B cell (primary cell): Measurements from ENCODE around the gene CRACR2A. TPM values are rescaled to one million over a fixed set of nuclear protein-coding genes. Genes with fewer than 3 reads are reported as not detected.

Experiments
- ATAC-seq: fragments of 200-7000 bp; cut with Tn5 transposase; one replicate; pipeline ENCODE4 v1.10.0; 2021; ENCODE audit warnings: low read depth, mild to moderate bottlenecking, moderate number of reproducible peaks, moderate library complexity
- CTCF ChIA-PET: fragments of 350-600 bp; sonication (Branson Sonifier 250); formaldehyde crosslinking; loops from one replicate; lab custom pipeline; 2021; ENCODE audit warnings: antibody characterized with exemption, inconsistent platforms; lab: Charles Lee
- POLR2A ChIA-PET: fragments of 350-600 bp; sonication (Branson Sonifier 250); formaldehyde crosslinking; loops from one replicate; lab custom pipeline; 2021; ENCODE audit warnings: antibody characterized with exemption; lab: Charles Lee
- DNase-seq: peaks from one replicate; pipeline ENCODE4 v3.0.0; 2013
- H2AFZ ChIP-seq: 2 replicates; pipeline ENCODE4 v1.6.1; 2012; ENCODE audit warnings: mild to moderate bottlenecking, low read depth, low read length; ENCODE audit not compliant: insufficient read depth, poor library complexity, severe bottlenecking
- H3K27ac ChIP-seq, 2 donors: 1 replicate in 1 of 2; 2 replicates in 1 of 2; pipeline ENCODE4 v1.5.1; 2012 to 2013; ENCODE audit warnings: low read length in 2 of 2, mild to moderate bottlenecking in 2 of 2, moderate library complexity in 1 of 2
- H3K27me3 ChIP-seq, 4 experiments: fragments of 200-600 bp in 1 of 4; sonication (generic) in 1 of 4; replicated peaks in 1 of 4; 1 replicate in 2 of 4; 2 replicates in 2 of 4; pipeline versions ENCODE4 v1.6.1 to v1.7.0; 2013 to 2016; ENCODE audit warnings: low read length in 3 of 4, mild to moderate bottlenecking in 2 of 4, mixed read lengths in 1 of 4, moderate library complexity in 1 of 4; ENCODE audit not compliant: insufficient read depth in 4 of 4, control insufficient read depth in 3 of 4; ENCODE audit errors: control extremely low read depth in 1 of 4
- H3K36me3 ChIP-seq, 2 experiments: replicated peaks in 1 of 2; 1 replicate in 1 of 2; 2 replicates in 1 of 2; pipeline versions ENCODE4 v1.6.1 to v1.7.1; 2013; ENCODE audit warnings: low read length in 1 of 2; ENCODE audit not compliant: insufficient read depth in 2 of 2, control insufficient read depth in 1 of 2; ENCODE audit errors: control extremely low read depth in 1 of 2, extremely low read depth in 1 of 2
- H3K4me1 ChIP-seq, 2 donors: fragments of 200-600 bp in 1 of 2; sonication (generic) in 1 of 2; 1 replicate in 1 of 2; 2 replicates in 1 of 2; pipeline versions ENCODE4 v1.5.1 to v1.6.1; 2013 to 2017; ENCODE audit warnings: low read length in 2 of 2; ENCODE audit not compliant: control insufficient read depth in 2 of 2, insufficient read depth in 2 of 2
- H3K4me2 ChIP-seq: replicated peaks from 2 replicates; pipeline ENCODE3; 2012; ENCODE audit warnings: mild to moderate bottlenecking, low read depth, low read length; ENCODE audit not compliant: poor library complexity, severe bottlenecking
- H3K4me3 ChIP-seq, 5 experiments: fragments of 200-600 bp in 1 of 5; sonication (generic) in 1 of 5; 1 replicate in 3 of 5; 2 replicates in 2 of 5; pipeline versions ENCODE4 v1.5.1 to v1.7.0; 2011 to 2016; ENCODE audit warnings: low read length in 4 of 5, mild to moderate bottlenecking in 4 of 5, low read depth in 2 of 5, control low read depth in 1 of 5, moderate library complexity in 1 of 5; ENCODE audit not compliant: insufficient read depth in 1 of 5; ENCODE audit errors: control extremely low read depth in 1 of 5, extremely low read depth in 1 of 5
- H3K79me2 ChIP-seq: fragments of 200-600 bp; sonication (generic); one replicate; pipeline ENCODE4 v1.6.0; 2016; ENCODE audit warnings: low read length; ENCODE audit not compliant: control insufficient read depth, insufficient read depth
- H3K9ac ChIP-seq: fragments of 200-600 bp; sonication (generic); 2 replicates; pipeline ENCODE4 v1.6.1; 2017; ENCODE audit warnings: mild to moderate bottlenecking, low read length, moderate library complexity
- H3K9me3 ChIP-seq, 3 donors: one replicate each; pipeline versions ENCODE4 v1.6.1 to v1.7.1; 2013; ENCODE audit warnings: low read length in 2 of 3; ENCODE audit not compliant: control insufficient read depth in 2 of 3, insufficient read depth in 1 of 3; ENCODE audit errors: control extremely low read depth in 1 of 3
- H4K20me1 ChIP-seq: 2 replicates; pipeline ENCODE4 v1.6.0; 2012; ENCODE audit warnings: mild to moderate bottlenecking, low read length; ENCODE audit not compliant: insufficient read depth, control insufficient read depth, poor library complexity, severe bottlenecking
- H3K27ac Mint-ChIP-seq: one replicate; pipeline ENCODE4 v1.8.0; 2021; ENCODE audit warnings: mixed read lengths
- H3K27me3 Mint-ChIP-seq: one replicate; pipeline ENCODE4 v1.8.0; 2021; ENCODE audit warnings: mixed read lengths
- H3K4me1 Mint-ChIP-seq: one replicate; pipeline ENCODE4 v1.8.0; 2021; ENCODE audit warnings: mixed read lengths
- H3K4me3 Mint-ChIP-seq: one replicate; pipeline ENCODE4 v1.8.0; 2021; ENCODE audit warnings: mixed read lengths
- H3K9me3 Mint-ChIP-seq: one replicate; pipeline ENCODE4 v1.8.0; 2022; ENCODE audit warnings: mixed read lengths; ENCODE audit not compliant: insufficient read depth
- EZH2 ChIP-seq: IDR thresholded peaks from 2 replicates; pipeline ENCODE4 v1.6.1; 2012; ENCODE audit warnings: borderline replicate concordance, low read depth, mild to moderate bottlenecking, moderate library complexity, low read length; ENCODE audit not compliant: insufficient read depth, poor library complexity, severe bottlenecking
- WGBS: methylation state at CpG from one replicate; pipeline ENCODE4 v1.1.5; 2013; ENCODE audit warnings: missing lambda C conversion rate; ENCODE audit not compliant: insufficient coverage; 5-methylcytosine and 5-hydroxymethylcytosine counted together
- intact Hi-C: fragments of 100-400 bp; cut with micrococcal nuclease; formaldehyde crosslinking; loops from one replicate; pipeline ENCODE4 v1.10.0; 2022
- polyA plus RNA-seq: library from polyadenylated mRNA; depleted of rRNA; stranded (reverse); fragments of >200 nt; gene quantifications from 2 replicates; pipeline ENCODE4 v1.2.3, GENCODE V29; 2012
- total RNA-seq, 2 donors: library from RNA; stranded (reverse); fragments of 120-200 nt in 1 of 2; gene quantifications; 1 replicate in 1 of 2; 2 replicates in 1 of 2; pipeline versions ENCODE4 v1.2.3 to v1.2.4, GENCODE V29; 2013 to 2022
- TF ChIP-seq, protein P1 (sequence below): fragments of 200-600 bp; IDR thresholded peaks from one replicate; pipeline ENCODE4 v1.8.0; 2022; ENCODE audit warnings: antibody characterized with exemption, mild to moderate bottlenecking

The CRACR2A gene
- total and polyA plus RNA-seq, 2 donors (not counting 1 experiment from before 2014, with no cell fraction given) = 15.2 to 26.1 TPM

DNA sequence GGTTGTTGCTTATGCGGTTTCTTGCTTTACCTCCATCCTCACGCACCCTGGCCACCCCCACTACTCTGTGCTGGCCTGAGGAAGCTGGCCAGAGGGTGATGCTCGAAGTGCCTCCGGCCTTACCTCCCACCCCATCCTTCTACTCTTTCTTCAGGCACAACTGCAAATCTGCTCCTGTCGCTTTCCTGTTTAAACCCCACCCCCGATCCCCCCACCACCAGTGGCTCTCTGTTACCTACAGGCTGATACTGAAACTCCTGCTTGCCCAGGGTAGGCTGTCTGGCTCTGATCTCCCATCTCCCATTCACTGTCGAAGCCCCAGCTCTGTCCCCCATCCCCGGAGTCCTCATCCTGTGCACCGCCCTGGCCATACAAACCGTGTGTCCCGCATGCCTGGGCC lies 150.4 kb downstream of the CRACR2A start:
- Histone ChIP-seq H2AFZ (no peak overlapping the region), H3K4me2 (no peak overlapping the region), H3K9me3 (no peaks in the 10 kb centered on the region), H3K9ac (no peak overlapping the region), H3K4me1 (no peaks in the 10 kb centered on the region), H3K27ac (no peak overlapping the region), H4K20me1 (no peaks in the 10 kb centered on the region), H3K79me2 (no peaks in the 10 kb centered on the region), H3K4me3 (no peak overlapping the region), H3K27me3 (no peaks in the 10 kb centered on the region), H3K36me3 (no peaks in the 10 kb centered on the region)
- POLR2A ChIA-PET = no interaction called here
- Mint-ChIP-seq H3K27me3 (peaks cover 8% of the 10 kb centered on the region), H3K9me3 (no peaks in the 10 kb centered on the region), H3K4me3 (no peak overlapping the region), H3K4me1 (no peaks in the 10 kb centered on the region), H3K27ac (no peak overlapping the region)
- CTCF ChIA-PET = no interaction called here
- DNase-seq (no peak), ATAC-seq (no peak)
- TF ChIP-seq, protein P1, sequence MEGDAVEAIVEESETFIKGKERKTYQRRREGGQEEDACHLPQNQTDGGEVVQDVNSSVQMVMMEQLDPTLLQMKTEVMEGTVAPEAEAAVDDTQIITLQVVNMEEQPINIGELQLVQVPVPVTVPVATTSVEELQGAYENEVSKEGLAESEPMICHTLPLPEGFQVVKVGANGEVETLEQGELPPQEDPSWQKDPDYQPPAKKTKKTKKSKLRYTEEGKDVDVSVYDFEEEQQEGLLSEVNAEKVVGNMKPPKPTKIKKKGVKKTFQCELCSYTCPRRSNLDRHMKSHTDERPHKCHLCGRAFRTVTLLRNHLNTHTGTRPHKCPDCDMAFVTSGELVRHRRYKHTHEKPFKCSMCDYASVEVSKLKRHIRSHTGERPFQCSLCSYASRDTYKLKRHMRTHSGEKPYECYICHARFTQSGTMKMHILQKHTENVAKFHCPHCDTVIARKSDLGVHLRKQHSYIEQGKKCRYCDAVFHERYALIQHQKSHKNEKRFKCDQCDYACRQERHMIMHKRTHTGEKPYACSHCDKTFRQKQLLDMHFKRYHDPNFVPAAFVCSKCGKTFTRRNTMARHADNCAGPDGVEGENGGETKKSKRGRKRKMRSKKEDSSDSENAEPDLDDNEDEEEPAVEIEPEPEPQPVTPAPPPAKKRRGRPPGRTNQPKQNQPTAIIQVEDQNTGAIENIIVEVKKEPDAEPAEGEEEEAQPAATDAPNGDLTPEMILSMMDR = no peak
- TF ChIP-seq EZH2 = no peak
- WGBS = 85% methylated on average over 11 of the region's 11 CpGs
- intact Hi-C loops = no loop called here

DNA sequence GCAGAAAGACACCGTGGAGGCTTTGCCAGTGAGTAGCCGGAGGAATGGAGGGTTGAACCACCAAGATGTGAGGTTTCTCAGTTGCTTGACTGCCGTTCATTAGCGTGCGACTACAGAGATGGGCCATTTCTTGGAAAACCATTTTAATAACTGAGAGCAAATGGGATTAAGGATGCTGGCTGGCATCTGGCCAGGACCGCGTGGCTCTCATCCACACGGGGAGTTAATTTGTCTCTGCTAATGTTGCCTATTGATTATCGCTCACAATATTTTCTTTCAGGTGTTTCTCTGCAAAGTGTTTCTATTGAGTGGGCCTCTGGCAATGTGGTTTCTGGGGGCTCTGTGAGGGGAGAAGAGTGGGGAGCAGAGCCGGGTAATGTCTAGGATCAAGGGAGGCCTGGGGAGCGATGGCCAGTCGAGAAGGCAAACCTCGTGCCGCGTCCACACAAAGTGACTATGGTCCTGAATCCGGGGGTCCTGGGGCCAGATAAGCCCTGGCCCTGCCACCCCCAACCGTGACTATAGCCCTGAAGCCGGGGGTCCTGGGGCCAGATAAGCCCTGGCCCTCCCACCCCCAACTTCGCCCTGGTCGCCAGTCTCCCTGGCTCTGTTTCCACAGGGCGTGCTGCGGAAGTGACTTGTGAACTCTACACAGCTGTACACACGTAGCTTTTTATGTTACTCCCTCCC lies 151.3 kb downstream of the CRACR2A start:
- POLR2A ChIA-PET = no interaction called here
- Mint-ChIP-seq H3K4me3 (no peak overlapping the region), H3K27me3 (peaks cover 8% of the 10 kb centered on the region), H3K9me3 (no peaks in the 10 kb centered on the region), H3K27ac (no peak overlapping the region), H3K4me1 (no peaks in the 10 kb centered on the region)
- Histone ChIP-seq H3K4me3 (no peak overlapping the region), H3K4me2 (no peak overlapping the region), H2AFZ (no peak overlapping the region), H3K36me3 (no peaks in the 10 kb centered on the region), H4K20me1 (no peaks in the 10 kb centered on the region), H3K9ac (no peak overlapping the region), H3K27me3 (no peaks in the 10 kb centered on the region), H3K27ac (no peak overlapping the region), H3K9me3 (no peaks in the 10 kb centered on the region), H3K4me1 (no peaks in the 10 kb centered on the region), H3K79me2 (no peaks in the 10 kb centered on the region)
- 91% methylated on average over 21 of the region's 23 CpGs for WGBS
- no peak for TF ChIP-seq EZH2
- TF ChIP-seq, protein P1 = no peak
- intact Hi-C loops = no loop called here
- CTCF ChIA-PET = no interaction called here
- ATAC-seq = no peak
- no peak for DNase-seq
